Central memory CD8-positive, alpha-beta T cell (primary cell): Measurements from ENCODE around the gene TFF3.

Experiments
- ATAC-seq: fragments of 150-1000 bp; cut with Tn5 transposase; replicated peaks from 2 replicates; pipeline ENCODE4 v1.10.0; 2022; ENCODE audit warnings: mild to moderate bottlenecking, moderate FRiP score, moderate number of reproducible peaks; ENCODE audit not compliant: poor library complexity, severe bottlenecking; ENCODE audit errors: extremely low read depth
- DNase-seq, 2 donors: peaks; one replicate each; pipeline ENCODE4 v3.0.0; 2021; ENCODE audit warnings: low spot score in 2 of 2
- H3K27ac Mint-ChIP-seq: one replicate; pipeline ENCODE4 v1.8.0; 2022; ENCODE audit warnings: low read depth, mild to moderate bottlenecking, moderate library complexity, mixed read lengths
- H3K27me3 Mint-ChIP-seq: one replicate; pipeline ENCODE4 v1.8.0; 2022; ENCODE audit warnings: mixed read lengths
- H3K36me3 Mint-ChIP-seq: one replicate; pipeline ENCODE4 v1.8.0; 2022; ENCODE audit warnings: mild to moderate bottlenecking, moderate library complexity, mixed read lengths; ENCODE audit not compliant: insufficient read depth
- H3K4me1 Mint-ChIP-seq: one replicate; pipeline ENCODE4 v1.8.0; 2022; ENCODE audit warnings: mixed read lengths
- H3K4me3 Mint-ChIP-seq: one replicate; pipeline ENCODE4 v1.8.0; 2022; ENCODE audit warnings: mild to moderate bottlenecking, moderate library complexity, mixed read lengths
- H3K9me3 Mint-ChIP-seq: one replicate; pipeline ENCODE4 v1.8.0; 2022; ENCODE audit warnings: mixed read lengths

Gene TFF3

DNA sequence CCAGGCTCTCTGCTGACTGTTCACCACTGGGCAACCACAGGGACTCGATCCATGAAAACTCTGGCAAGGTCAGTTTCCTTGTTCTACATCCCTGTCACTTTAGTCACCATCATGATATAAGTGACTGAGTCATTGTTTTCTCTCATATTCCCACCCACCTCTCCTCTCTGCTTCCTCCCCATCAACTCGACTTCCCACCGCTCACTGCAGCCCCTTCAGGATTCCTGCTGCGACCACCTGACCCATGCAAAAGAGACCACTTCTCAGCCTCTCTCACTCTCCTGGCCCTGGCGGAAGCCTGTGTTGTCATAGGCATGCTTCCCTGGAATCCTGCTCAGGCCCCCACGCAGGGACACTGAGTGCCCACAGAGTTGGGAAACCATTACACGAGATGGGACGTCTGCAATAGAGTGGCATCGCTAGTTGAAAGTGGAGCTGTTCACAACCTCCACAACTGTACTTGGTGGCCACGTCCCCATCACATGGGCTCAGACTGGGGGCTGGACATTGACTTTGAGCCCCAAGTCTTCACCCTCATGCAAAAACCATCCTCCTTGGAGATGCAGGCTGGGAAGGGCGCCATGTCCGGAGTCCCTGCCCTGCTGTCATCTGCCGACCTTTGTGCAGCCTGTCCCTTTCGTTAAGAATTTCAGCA lies 37.4 kb upstream of the TFF3 start:
- Mint-ChIP-seq H3K27me3 (no peaks in the 10 kb centered on the region), H3K36me3 (no peaks in the 10 kb centered on the region), H3K4me1 (no peaks in the 10 kb centered on the region), H3K4me3 (no peak overlapping the region), H3K9me3 (no peaks in the 10 kb centered on the region), H3K27ac (no peak overlapping the region)
- no peak for ATAC-seq
- DNase-seq, result no peak

GRCh38 chr21:42351626-42352440 lies 36.6 kb upstream of the TFF3 start:
- no peak for ATAC-seq
- no peaks in the 10 kb centered on the region for H3K4me1 Mint-ChIP-seq
- H3K36me3 Mint-ChIP-seq, result no peaks in the 10 kb centered on the region
- no peaks in the 10 kb centered on the region for H3K9me3 Mint-ChIP-seq
- H3K27ac Mint-ChIP-seq, result no peak overlapping the region
- DNase-seq, result no peak
- H3K4me3 Mint-ChIP-seq, result no peak overlapping the region
- H3K27me3 Mint-ChIP-seq, result no peaks in the 10 kb centered on the region

- Mint-ChIP-seq H3K4me3 (no peak within 1 kb of the TSS), H3K9me3 (no peaks in the 10 kb centered on the region), H3K27ac (no peak within 1 kb of the TSS), H3K36me3 (no peaks in the 10 kb centered on the region), H3K27me3 (no peaks in the 10 kb centered on the region), H3K4me1 (no peaks in the 10 kb centered on the region)
- ATAC-seq (no peak), DNase-seq (no peak)
Observed at GRCh38 chr21:42350927-42351426, 35.8 kb upstream of the TFF3 start, which contains the start of gene TFF2. TSS of gene TFF2 (minus strand) at chr21:42350994. CDS start at chr21:42350957, 37 bp downstream.

GRCh38 chr21:42350318-42350910 lies 35.2 kb upstream of the TFF3 start:
- Mint-ChIP-seq H3K27me3 (peaks cover 5% of the 10 kb centered on the region), H3K4me1 (no peaks in the 10 kb centered on the region), H3K9me3 (no peaks in the 10 kb centered on the region), H3K36me3 (no peaks in the 10 kb centered on the region), H3K4me3 (no peak overlapping the region), H3K27ac (no peak overlapping the region)
- DNase-seq (no peak), ATAC-seq (no peak)

DNA sequence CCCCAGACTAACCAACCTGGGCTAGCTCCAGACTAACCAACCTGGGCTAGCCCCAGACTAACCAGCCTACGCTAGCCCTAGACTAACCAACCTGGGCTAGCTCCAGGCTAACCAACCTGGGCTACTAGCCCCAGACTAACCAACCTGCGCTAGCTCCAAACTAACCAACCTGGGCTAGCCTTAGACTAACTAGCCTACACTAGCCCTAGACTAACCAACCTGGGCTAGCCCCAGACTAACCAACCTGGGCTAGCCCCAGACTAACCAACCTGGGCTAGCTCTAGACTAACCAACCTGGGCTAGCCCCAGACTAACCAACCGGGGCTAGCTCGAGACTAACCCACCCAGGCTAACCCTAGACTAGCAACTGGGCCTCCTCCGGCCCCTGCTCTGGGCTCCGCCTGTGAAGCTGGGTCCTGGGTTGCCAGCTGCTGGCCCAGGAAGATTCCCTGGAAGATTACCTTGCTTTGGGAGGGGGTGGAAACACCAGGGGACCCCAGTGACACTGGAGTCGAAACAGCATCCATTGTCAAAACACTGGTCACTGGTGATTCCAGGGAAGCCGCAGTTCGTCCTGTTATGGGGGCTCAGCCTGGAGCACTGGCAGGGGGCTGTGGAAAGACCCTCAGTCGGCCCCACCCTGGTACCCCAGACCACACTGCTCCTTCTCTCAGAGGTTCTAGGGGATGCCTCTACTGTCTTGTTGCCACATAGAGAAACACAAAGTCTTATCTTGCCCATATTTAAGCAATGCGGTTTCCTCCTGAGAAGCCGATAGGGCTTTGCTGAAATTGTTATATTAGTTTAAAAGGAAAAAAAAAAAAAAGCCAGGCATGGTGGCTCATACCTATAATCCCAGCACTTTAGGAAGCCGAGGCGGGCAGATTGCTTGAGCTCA lies 34.5 kb upstream of the TFF3 start:
- H3K4me3 Mint-ChIP-seq, result no peak overlapping the region
- DNase-seq, result no peak
- H3K36me3 Mint-ChIP-seq, result no peaks in the 10 kb centered on the region
- no peak for ATAC-seq
- no peaks in the 10 kb centered on the region for H3K9me3 Mint-ChIP-seq
- H3K27me3 Mint-ChIP-seq, result peaks cover 6% of the 10 kb centered on the region
- no peak overlapping the region for H3K27ac Mint-ChIP-seq
- H3K4me1 Mint-ChIP-seq, result no peaks in the 10 kb centered on the region

GRCh38 chr21:42348762-42349161 lies 33.6 kb upstream of the TFF3 start:
- ATAC-seq (no peak), DNase-seq (no peak)
- Mint-ChIP-seq H3K9me3 (no peaks in the 10 kb centered on the region), H3K27ac (no peak overlapping the region), H3K4me1 (no peaks in the 10 kb centered on the region), H3K27me3 (peaks cover 6% of the 10 kb centered on the region), H3K4me3 (no peak overlapping the region), H3K36me3 (no peaks in the 10 kb centered on the region)

- H3K4me3 Mint-ChIP-seq, result no peak overlapping the region
- H3K4me1 Mint-ChIP-seq, result no peaks in the 10 kb centered on the region
- no peak overlapping the region for H3K27ac Mint-ChIP-seq
Observed at GRCh38 chr21:42347601-42348327, 32.6 kb upstream of the TFF3 start.

GRCh38 chr21:42346866-42347600 lies 31.8 kb upstream of the TFF3 start:
- no peak for ATAC-seq
- no peak overlapping the region for H3K27ac Mint-ChIP-seq
- no peaks in the 10 kb centered on the region for H3K9me3 Mint-ChIP-seq

More at GRCh38 chr21:42347601-42348327, 32.6 kb upstream of the TFF3 start:
- no peaks in the 10 kb centered on the region for H3K9me3 Mint-ChIP-seq
- ATAC-seq, result no peak
- no peak for DNase-seq
- H3K36me3 Mint-ChIP-seq, result no peaks in the 10 kb centered on the region
- H3K27me3 Mint-ChIP-seq, result peaks cover 6% of the 10 kb centered on the region

DNA sequence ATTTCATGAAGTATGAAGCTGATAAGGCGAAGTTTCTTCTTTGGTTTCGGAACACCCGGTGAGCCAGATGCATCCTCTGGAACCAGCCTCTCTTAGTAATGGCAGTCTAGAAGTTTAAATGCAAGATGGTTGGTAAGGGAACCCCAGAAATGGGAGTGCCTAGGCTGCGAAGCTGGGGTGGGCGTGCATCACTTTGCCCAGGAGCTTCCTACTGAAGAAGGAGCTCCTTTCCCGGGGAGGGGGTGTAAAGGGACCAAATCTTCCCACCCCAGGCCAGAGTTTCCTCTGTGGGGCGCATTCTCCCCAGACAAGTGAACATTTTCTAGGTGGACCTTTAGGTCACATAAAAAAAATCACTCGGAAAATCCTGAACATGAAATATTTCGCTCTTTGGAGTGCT lies 31.2 kb upstream of the TFF3 start:
- Mint-ChIP-seq H3K27me3 (peaks cover 6% of the 10 kb centered on the region), H3K36me3 (no peaks in the 10 kb centered on the region), H3K27ac (no peak overlapping the region), H3K4me1 (no peaks in the 10 kb centered on the region), H3K4me3 (no peak overlapping the region), H3K9me3 (no peaks in the 10 kb centered on the region)
- ATAC-seq (no peak), DNase-seq (no peak)

More at GRCh38 chr21:42346866-42347600, 31.8 kb upstream of the TFF3 start:
- H3K4me1 Mint-ChIP-seq, result no peaks in the 10 kb centered on the region
- no peak overlapping the region for H3K4me3 Mint-ChIP-seq
- H3K36me3 Mint-ChIP-seq, result no peaks in the 10 kb centered on the region
- no peak for DNase-seq
- peaks cover 6% of the 10 kb centered on the region for H3K27me3 Mint-ChIP-seq

DNA sequence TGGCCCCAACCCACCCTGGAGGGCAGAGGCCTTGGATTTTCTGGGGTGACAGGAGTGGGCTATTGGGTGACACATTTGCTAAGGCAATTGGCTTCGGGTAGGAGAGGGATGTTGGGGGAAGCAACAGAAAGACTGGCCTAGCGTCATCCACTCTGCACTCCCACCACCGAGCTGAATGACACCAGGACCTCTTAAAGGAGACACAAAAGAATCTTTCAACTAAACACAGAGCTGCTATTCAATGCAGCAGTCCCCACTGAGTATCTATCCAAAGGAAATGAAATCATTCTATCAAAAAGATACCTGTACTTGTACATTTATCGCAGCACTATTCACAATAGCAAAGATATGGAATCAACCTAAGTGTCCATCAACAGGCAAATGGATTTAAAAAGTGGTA lies 29.4 kb upstream of the TFF3 start:
- H3K4me3 Mint-ChIP-seq, result no peak overlapping the region
- no peak for ATAC-seq

DNA sequence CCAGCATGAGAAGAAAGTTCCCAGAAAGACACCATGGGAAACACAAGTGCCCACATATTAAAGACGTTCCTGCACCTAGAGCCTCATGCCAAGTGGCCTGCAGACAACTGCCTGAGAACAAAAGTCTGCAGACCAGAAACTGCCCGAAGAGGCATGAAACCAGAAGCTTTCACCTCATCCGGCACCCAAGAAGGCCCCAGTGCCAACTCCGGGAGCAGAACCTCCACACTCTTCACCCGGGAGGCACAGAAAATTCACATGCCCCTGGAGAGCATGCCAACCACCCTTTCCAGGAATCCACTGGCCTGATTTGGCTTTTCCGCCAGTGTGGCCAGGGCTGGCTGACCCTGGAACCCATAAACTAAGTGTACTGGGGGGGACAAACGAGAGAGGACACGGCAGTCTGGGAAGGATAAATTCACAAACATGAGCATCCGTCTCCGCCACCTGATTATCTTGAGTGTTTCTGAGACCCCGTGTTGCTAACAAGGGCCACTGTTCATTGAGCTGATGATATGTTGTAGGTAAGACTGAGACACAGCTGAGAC lies 28.8 kb upstream of the TFF3 start:
- no peaks in the 10 kb centered on the region for H3K9me3 Mint-ChIP-seq
- no peak for ATAC-seq
- H3K4me1 Mint-ChIP-seq, result no peaks in the 10 kb centered on the region

More for the DNA sequence above, 29.4 kb upstream of the TFF3 start:
- no peak for DNase-seq
- H3K4me1 Mint-ChIP-seq, result no peaks in the 10 kb centered on the region
- H3K9me3 Mint-ChIP-seq, result no peaks in the 10 kb centered on the region
- H3K27me3 Mint-ChIP-seq, result peaks cover 6% of the 10 kb centered on the region
- no peaks in the 10 kb centered on the region for H3K36me3 Mint-ChIP-seq
- H3K27ac Mint-ChIP-seq, result no peak overlapping the region

More for the DNA sequence above, 28.8 kb upstream of the TFF3 start:
- Mint-ChIP-seq H3K27ac (no peak overlapping the region), H3K36me3 (no peaks in the 10 kb centered on the region), H3K4me3 (no peak overlapping the region), H3K27me3 (peaks cover 6% of the 10 kb centered on the region)
- no peak for DNase-seq
